Fibroblast of lung (primary cell): ENCODE data around the gene THOP1.

Experiments
- CTCF ChIP-seq, 2 donors: IDR thresholded peaks in 1 of 2; conservative IDR thresholded peaks in 1 of 2; 1 replicate in 1 of 2; 2 replicates in 1 of 2; pipeline ENCODE4 v1.5.1; 2011 to 2012; ENCODE audit warnings: low read length in 2 of 2, control low read depth in 1 of 2, inconsistent platforms in 1 of 2, low read depth in 1 of 2, mild to moderate bottlenecking in 1 of 2
- EZH2 ChIP-seq: IDR thresholded peaks from 2 replicates; pipeline ENCODE4 v1.5.1; 2012; ENCODE audit warnings: low read length, control low read depth, mild to moderate bottlenecking; ENCODE audit errors: missing control alignments

DNA sequence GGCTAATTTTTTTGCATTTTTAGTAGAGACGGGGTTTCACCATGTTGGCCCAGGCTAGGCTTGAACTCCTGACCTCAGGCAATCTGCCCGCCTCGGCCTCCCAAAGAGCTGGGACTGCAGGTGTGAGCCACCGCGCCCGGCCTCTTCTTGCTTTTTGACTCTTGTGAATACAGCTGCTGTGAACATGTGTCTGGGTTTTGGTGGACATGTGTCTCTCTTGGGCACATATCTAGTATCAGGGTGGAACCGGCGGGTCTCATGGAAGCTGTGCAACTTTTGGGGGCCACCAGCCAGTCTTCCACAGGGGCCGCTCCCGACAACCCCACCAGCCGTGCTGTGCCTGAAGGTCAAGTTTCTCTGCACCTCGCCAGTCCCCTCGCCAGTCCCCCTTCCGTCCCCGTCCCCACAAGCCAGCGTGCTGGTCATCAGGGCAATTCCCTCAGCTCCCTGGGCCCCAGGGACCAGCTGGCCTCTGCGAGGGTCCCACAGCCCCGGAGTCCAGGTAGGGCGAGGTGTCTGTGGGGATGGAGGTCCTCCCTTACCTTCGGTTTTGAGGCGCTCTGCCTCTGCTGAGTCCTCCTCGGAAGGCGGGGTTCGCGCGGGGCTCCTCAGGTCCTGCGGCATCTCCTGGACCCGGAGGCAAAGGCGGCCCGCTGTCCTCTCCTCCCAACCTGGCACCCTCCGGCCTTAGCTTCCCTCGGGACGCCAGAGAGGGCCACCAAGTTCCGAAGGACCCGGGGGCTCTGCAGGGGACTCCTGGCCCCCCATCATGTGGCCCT, 18.5 kb upstream of the THOP1 start:
- TF ChIP-seq CTCF (conservative IDR thresholded peaks at IDR 0.05 in 1 of 2, IDR thresholded peaks at IDR 0.05 in 1 of 2; ENCODE audit: low read depth in 1 of 2, low read length in 2 of 2) (no peak), EZH2 (no peak)
